GM18517 (cell line): ENCODE measurements around the gene NIPSNAP3A.
"Not testable (repeated sequence)": the region's sequence is repeated elsewhere in the genome, so short reads cannot be mapped to it uniquely, and the experiment has no call there.

ENCODE experiments used
- ATAC-seq: cut with Tn5 transposase; IDR thresholded peaks from one replicate; pipeline ENCODE4 v1.9.1; 2021; ENCODE audit warnings: mild to moderate bottlenecking, moderate library complexity; ENCODE audit not compliant: unreplicated experiment

NIPSNAP3A gene

GRCh38 chr9:104747565-104748358 lies at the start of gene NIPSNAP3A:
Gene NIPSNAP3A (plus strand): TSS chr9:104747683. CDS start chr9:104747793, 110 bp downstream.
- peak; percentile 77 for ATAC-seq

DNA sequence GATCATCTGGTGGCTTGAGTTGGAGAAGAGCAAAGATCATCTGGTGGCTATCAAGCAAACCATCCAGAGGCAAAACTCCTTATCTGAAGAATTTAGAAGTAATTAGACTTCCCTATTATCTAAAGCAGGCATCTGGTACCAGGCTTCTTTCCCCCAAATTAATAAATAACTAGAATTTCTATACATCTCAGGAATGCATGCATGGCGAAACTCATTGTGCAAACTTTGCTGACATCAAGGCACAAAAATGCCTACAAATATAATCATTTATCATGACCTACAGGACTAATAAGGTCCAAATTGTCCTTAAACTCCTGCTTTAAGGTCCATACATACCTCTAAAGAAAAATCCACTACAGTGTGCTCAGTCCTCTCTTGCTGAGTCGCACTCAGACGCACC lies 47.2 kb upstream of the NIPSNAP3A start:
- ATAC-seq, result no peak

DNA sequence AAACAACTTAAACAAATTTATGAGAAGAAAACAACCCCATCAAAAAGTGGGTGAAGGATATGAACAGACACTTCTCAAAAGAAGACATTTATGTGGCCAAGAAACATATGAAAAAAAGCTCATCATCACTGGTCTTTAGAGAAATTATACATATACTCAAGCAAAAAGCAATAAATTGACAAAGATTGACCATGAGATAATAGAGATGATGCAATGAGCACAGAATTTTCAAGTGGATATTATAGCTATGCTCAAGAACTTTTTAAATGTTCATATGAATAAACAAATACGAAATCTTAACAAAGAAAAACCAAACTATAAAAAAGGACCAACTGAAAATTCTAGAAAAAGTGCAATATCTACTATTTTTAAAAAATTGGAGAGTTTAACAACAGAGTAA lies 38.7 kb upstream of the NIPSNAP3A start:
- not testable (repeated sequence) for ATAC-seq

DNA sequence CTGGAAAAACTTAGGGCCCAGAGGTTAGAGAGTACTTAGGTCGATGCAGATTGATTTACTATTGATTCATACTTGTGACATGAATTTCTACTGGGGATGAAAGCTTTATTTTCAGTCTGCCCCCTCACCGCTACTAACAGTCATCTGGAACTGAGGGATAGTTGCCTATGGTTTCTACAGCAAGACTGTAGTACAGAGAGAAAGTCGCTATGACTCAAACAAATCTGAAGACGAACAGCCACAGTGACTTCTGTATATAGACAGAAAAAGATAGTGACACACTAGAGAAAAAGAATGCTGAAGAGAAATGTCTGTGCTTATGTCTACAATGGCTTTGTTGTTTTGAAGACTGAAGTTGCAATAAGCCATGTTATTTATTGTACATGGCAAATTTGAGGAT lies 35.9 kb upstream of the NIPSNAP3A start:
- no peak for ATAC-seq

- no peak for ATAC-seq
Measured at GRCh38 chr9:104725014-104725413, 22.5 kb upstream of the NIPSNAP3A start.

DNA sequence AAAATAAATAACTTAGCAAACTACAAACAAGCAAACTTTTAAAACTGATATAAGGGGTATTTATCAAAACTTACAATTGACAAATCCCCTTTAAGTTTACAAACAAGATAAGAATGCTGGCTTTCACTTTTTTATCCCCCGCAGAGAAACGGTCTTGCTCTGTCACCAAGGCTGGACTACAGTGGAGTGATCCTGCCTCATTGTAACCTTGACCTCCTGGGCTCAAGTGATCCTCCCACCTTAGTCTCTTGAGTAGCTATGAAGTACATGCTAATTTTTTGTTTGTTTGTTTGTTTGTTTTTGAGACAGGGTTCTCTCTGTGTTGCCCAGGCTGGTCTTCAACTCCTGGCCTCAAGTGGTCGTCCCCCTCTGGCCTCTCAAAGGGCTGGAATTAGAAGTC lies 9.0 kb upstream of the NIPSNAP3A start:
- no peak for ATAC-seq

GRCh38 chr9:104740621-104741020 lies 6.9 kb upstream of the NIPSNAP3A start:
- ATAC-seq, result no peak

GRCh38 chr9:104743376-104743985 lies 4.0 kb upstream of the NIPSNAP3A start:
- ATAC-seq, result peak; percentile 66

DNA sequence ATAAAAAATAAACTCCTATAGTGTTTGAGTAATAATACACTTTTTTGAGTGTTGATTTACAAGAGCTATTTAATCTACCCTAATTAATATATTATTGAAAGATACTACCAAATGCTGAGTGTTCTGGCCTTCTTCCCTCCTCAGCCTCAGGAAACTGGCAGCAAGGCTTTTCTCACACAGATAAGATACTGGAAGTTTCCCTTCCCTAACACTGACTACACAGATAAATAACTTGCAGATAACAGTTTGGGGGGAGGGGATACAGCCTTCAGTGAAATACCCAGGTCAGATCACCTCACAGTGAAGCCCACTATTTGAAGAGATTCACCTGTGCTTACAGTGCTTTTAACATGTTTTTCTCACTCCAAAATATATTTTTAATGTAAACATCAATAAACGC lies 1.6 kb upstream of the NIPSNAP3A start:
- ATAC-seq, result no peak

GRCh38 chr9:104746285-104746684 lies 1.2 kb upstream of the NIPSNAP3A start:
- no peak for ATAC-seq

DNA sequence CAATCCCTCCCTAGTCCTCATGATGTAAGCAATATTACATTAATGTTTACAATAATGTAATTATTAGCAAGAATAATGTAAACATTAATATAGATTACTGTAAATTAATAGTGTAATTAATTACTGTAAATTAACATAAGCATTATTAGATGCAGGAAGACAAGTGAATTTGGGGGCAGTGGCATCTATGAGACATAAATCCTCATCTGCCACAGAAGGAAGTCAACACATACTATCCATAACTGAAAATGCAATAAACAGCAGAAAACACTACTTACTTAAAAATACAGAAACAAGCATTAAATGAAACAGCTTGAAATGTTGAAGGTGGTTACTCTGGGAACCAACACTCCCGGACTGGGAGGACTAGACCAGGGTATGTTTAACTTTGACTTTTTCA lies 685 bp upstream of the NIPSNAP3A start:
- no peak for ATAC-seq

- no peak for ATAC-seq
Measured at GRCh38 chr9:104747245-104747564, 278 bp upstream of the NIPSNAP3A start.

- no peak for ATAC-seq
Measured at GRCh38 chr9:104748359-104749031, 1.0 kb downstream of the NIPSNAP3A start.

DNA sequence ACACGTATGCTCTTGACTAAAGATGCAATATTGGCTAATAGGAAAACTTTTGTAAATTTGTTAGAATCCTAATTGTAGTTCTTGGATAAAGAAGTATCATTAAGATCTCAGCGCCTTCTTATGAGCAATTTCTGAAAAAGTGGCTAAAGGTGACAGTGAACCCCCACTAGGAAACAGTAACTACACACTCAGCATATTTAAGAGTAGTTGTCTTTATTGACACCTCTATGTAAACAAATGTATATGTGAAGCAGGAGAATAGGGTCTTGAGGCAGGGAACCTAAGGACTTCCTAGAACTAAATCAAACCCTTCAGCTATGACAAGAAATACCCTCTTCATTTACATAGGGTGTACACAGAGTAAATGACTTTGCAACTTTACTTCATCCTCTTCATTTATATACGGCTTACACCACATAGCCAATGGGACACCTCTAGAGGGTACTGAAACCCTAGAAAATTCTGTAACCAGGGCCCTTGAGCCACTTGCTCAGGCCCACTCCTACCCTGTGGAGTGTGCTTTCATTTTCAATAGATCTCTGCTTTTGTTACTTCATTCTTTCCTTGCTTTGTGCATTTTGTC lies 2.8 kb downstream of the NIPSNAP3A start:
- ATAC-seq, result peak; percentile 48

- ATAC-seq, result no peak
Measured at GRCh38 chr9:104758974-104759373, 11.5 kb downstream of the NIPSNAP3A start.

DNA sequence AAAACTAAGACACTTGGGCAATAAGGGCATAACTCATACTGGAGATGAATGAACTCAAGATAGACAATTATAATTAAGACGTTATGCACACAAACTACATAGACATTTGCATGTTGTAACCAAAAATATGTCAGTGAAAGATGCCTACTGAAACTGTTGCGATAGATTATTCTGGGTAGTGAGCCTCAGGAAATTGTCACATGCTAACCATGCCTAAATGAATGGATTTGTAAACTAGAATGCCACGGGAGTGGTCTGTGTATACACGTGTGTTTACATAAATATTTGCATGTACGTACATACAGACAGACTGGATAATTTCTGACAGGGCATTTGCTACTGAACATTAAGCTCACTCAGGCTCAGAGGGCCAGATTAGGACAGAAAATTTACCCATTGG lies 17.7 kb downstream of the NIPSNAP3A start:
- ATAC-seq, result peak; percentile 47

DNA sequence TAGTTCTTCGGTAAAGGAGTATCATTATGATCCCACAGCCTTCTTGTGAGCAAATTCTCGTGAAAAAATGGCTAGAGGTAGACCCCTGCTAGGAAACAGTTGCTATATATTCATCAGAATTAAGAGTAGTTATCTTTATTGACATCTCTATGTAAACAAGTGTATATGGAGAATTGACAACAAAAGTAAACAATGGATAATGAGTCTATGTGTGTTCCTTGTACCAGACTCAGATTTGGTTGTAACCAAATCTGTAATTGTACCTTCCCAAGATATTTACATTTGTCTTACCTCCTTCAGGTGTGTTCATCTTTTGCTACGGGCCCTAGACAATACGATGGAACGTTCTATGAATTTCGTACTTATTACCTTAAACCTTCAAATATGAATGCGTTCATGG lies 18.5 kb downstream of the NIPSNAP3A start:
- no peak for ATAC-seq

GRCh38 chr9:104767507-104767906 lies 20.0 kb downstream of the NIPSNAP3A start:
- no peak for ATAC-seq

- ATAC-seq, result not testable (repeated sequence)
Measured at GRCh38 chr9:104769029-104769428, 21.5 kb downstream of the NIPSNAP3A start.

DNA sequence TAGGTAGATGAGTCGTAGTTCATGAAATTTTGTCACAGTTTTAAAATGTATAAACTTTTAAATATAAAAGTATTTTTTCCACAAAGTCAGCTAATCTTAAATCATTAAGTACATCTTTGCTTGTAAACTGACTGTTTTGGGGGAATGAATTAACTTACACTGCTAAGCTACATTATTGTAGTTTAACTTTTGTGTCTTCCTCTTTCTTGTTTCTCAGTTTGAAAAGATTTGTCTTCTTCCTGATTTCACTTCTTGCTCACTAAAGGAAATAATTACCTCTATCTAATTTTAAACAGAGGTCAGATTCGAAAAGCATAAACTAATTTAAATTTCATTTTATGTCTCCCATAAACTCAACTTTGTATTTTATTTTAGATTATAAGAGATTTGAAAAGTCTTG lies 22.2 kb downstream of the NIPSNAP3A start:
- ATAC-seq, result peak; percentile 55

- ATAC-seq, result peak; percentile 25
Measured at GRCh38 chr9:104772714-104773510, 25.4 kb downstream of the NIPSNAP3A start.
